GM23248 (cell line): ENCODE data around the gene DOLK. TPM values are rescaled to one million over a fixed set of nuclear protein-coding genes. Genes with fewer than 3 reads are reported as not detected.

Experiments used
- DNase-seq: peaks from one replicate; pipeline ENCODE4 v3.0.0-alpha.2; 2015
- H2AFZ ChIP-seq: fragments of 200-600 bp; sonication (generic); 2 replicates; pipeline ENCODE4 v1.6.1; 2016; ENCODE audit warnings: antibody characterized with exemption
- H3F3A ChIP-seq: fragments of 200-600 bp; sonication (generic); 2 replicates; pipeline ENCODE4 v1.6.1; 2016; ENCODE audit warnings: mild to moderate bottlenecking, antibody characterized with exemption, mixed run types; ENCODE audit not compliant: insufficient read depth
- H3K27ac ChIP-seq: fragments of 200-600 bp; sonication (generic); 2 replicates; pipeline ENCODE4 v1.5.1; 2016; ENCODE audit warnings: mild to moderate bottlenecking
- H3K27me3 ChIP-seq: fragments of 200-600 bp; sonication (generic); replicated peaks from 2 replicates; pipeline ENCODE4 v1.6.1; 2016; ENCODE audit warnings: mild to moderate bottlenecking; ENCODE audit not compliant: insufficient read depth
- H3K36me3 ChIP-seq: fragments of 200-600 bp; sonication (generic); 2 replicates; pipeline ENCODE4 v1.6.1; 2016; ENCODE audit warnings: low read depth, mild to moderate bottlenecking
- H3K4me1 ChIP-seq: fragments of 200-600 bp; sonication (generic); 2 replicates; pipeline ENCODE4 v1.6.1; 2016; ENCODE audit warnings: mild to moderate bottlenecking; ENCODE audit not compliant: insufficient read depth
- H3K4me2 ChIP-seq: fragments of 200-600 bp; sonication (generic); one replicate; pipeline ENCODE4 v1.6.1; 2016; ENCODE audit warnings: mild to moderate bottlenecking; ENCODE audit not compliant: unreplicated experiment
- H3K4me3 ChIP-seq: fragments of 200-600 bp; sonication (generic); 2 replicates; pipeline ENCODE4 v1.5.1; 2016; ENCODE audit warnings: mild to moderate bottlenecking
- H3K79me2 ChIP-seq: fragments of 200-600 bp; sonication (generic); 2 replicates; pipeline ENCODE4 v1.6.1; 2016; ENCODE audit warnings: mild to moderate bottlenecking; ENCODE audit not compliant: insufficient read depth
- H3K9ac ChIP-seq: fragments of 200-600 bp; sonication (generic); 2 replicates; pipeline ENCODE4 v1.6.1; 2016; ENCODE audit warnings: mild to moderate bottlenecking
- H3K9me2 ChIP-seq: fragments of 200-600 bp; sonication (generic); 2 replicates; pipeline ENCODE4 v1.6.1; 2016; ENCODE audit warnings: mixed run types, mild to moderate bottlenecking, moderate library complexity; ENCODE audit not compliant: insufficient read depth
- H3K9me3 ChIP-seq: fragments of 200-600 bp; sonication (generic); one replicate; pipeline ENCODE4 v1.6.1; 2017; ENCODE audit warnings: low read depth
- H4K20me1 ChIP-seq: fragments of 200-600 bp; sonication (generic); 2 replicates; pipeline ENCODE4 v1.6.0; 2016; ENCODE audit not compliant: insufficient read depth
- EZH2 ChIP-seq: fragments of 200-600 bp; sonication (generic); IDR thresholded peaks from 2 replicates; pipeline ENCODE4 v1.6.1; 2018; ENCODE audit warnings: antibody characterized with exemption, mild to moderate bottlenecking; ENCODE audit not compliant: insufficient read depth, poor library complexity, severe bottlenecking
- EZH2phosphoT487 ChIP-seq: fragments of 200-600 bp; sonication (generic); IDR thresholded peaks from 2 replicates; pipeline ENCODE4 v1.6.1; 2018; ENCODE audit warnings: antibody characterized with exemption, moderate library complexity, mild to moderate bottlenecking, low read depth; ENCODE audit not compliant: insufficient read depth
- WGBS, 2 experiments: methylation state at CpG; one replicate each; pipeline ENCODE4 v1.1.6; 2015 to 2017; ENCODE audit warnings: low lambda C conversion rate in 2 of 2, low coverage in 1 of 2; ENCODE audit errors: missing lambda C conversion rate in 2 of 2; 5-methylcytosine and 5-hydroxymethylcytosine counted together
- in situ Hi-C: fragments of 300-500 bp; cut with MboI; formaldehyde crosslinking; loops from 2 replicates; pipeline ENCODE4 v1.15.0; 2020
- polyA plus RNA-seq: library from polyadenylated mRNA; unstranded; fragments of >200 nt; fragmentation: Nextera tagmentation; extraction: Ambion mirVana; gene quantifications from 2 replicates; pipeline ENCODE4 v1.2.1, GENCODE V29; 2016
- total RNA-seq: library from RNA; depleted of rRNA; stranded (reverse); fragments of >200 nt; shearing (Covaris generic); gene quantifications from 2 replicates; pipeline ENCODE4 v1.2.3, GENCODE V29; 2014

Gene DOLK
- total and polyA plus RNA-seq, 2 experiments from 2014 or later, result 31.7 to 36.1 TPM

DNA sequence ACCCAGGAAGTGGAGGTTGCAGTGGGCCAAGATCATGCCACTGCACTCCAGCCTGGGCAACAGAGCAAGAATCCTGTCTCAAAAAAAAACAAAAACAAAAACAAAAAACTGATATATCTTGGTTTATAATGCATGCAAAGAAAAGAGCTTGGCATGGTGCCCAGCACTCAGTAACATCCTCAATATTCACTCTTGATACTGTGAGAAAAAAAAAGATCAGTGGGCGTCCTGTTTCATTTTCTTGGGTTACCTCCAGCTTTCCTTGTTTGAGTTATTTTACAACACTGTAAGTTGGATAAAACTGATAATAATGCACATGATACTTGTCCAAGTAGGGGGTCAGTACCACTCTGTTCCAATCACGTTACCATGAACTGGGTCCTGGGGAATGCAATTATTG is 18.8 kb downstream of the DOLK start:
- in situ Hi-C loops, result loop anchor here (5.0 kb wide), 1 partner anchor 61 kb away; no protein-coding TSS in a partner anchor

GRCh38 chr9:128927731-128928411 is 19.5 kb downstream of the DOLK start:
- H3F3A ChIP-seq, result no peaks in the 10 kb centered on the region
- no peak overlapping the region for H3K4me2 ChIP-seq
- H4K20me1 ChIP-seq, result no peaks in the 10 kb centered on the region
- 27 to 30% methylated on average over 10 of the region's 10 CpGs for WGBS, 2 experiments
- H3K36me3 ChIP-seq, result no peaks in the 10 kb centered on the region
- H3K9ac ChIP-seq, result no peak overlapping the region
- no peak overlapping the region for H3K27ac ChIP-seq
- H3K4me1 ChIP-seq, result no peaks in the 10 kb centered on the region
- H3K9me3 ChIP-seq, result no peaks in the 10 kb centered on the region
- no peak for TF ChIP-seq EZH2
- TF ChIP-seq EZH2phosphoT487, result no peak
- no peak overlapping the region for H3K4me3 ChIP-seq
- H2AFZ ChIP-seq, result 0 out of 2 replicates have a peak overlapping the region, but pooled peaks have one; percentile 27
- in situ Hi-C loops, result loop anchor here (5.0 kb wide), 1 partner anchor 61 kb away; no protein-coding TSS in a partner anchor
- no peaks in the 10 kb centered on the region for H3K27me3 ChIP-seq
- H3K9me2 ChIP-seq, result no peaks in the 10 kb centered on the region
- H3K79me2 ChIP-seq, result no peaks in the 10 kb centered on the region
- DNase-seq, result peak; percentile 47

More for the DNA sequence above, 18.8 kb downstream of the DOLK start:
- 87 to 91% methylated on average over 2 of the region's 2 CpGs for WGBS, 2 experiments
- H3K4me3 ChIP-seq, result no peak overlapping the region
- no peak overlapping the region for H2AFZ ChIP-seq
- no peaks in the 10 kb centered on the region for H3K4me1 ChIP-seq
- TF ChIP-seq EZH2phosphoT487 (no peak), EZH2 (no peak)
- H3K27ac ChIP-seq, result no peak overlapping the region
- H3K27me3 ChIP-seq, result no peaks in the 10 kb centered on the region
- H3K9me2 ChIP-seq, result no peaks in the 10 kb centered on the region
- no peak overlapping the region for H3K4me2 ChIP-seq
- no peaks in the 10 kb centered on the region for H3K79me2 ChIP-seq
- H3K9ac ChIP-seq, result no peak overlapping the region
- H3K9me3 ChIP-seq, result no peaks in the 10 kb centered on the region
- no peaks in the 10 kb centered on the region for H3F3A ChIP-seq
- no peak for DNase-seq
- no peaks in the 10 kb centered on the region for H4K20me1 ChIP-seq
- H3K36me3 ChIP-seq, result no peaks in the 10 kb centered on the region

DNA sequence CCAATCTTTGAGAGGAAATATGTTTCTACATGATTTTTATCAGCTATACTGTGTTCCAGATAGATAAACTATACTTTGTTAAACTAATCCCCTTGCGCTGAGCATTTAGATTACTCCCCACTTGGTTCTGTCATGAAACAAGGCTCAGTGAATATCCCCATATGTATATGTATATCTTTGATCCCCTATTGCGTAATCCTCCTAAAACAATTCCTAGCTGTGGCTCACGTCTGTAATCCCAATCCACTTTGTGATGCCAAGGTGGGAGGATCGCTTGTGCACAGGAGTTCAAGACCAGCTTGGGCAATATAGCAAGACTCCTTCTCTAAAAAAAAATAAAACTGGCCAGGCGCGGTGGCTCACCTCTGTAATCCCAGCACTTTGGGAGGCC is 23.9 kb downstream of the DOLK start:
- Histone ChIP-seq H3K36me3 (no peaks in the 10 kb centered on the region), H4K20me1 (no peaks in the 10 kb centered on the region), H3K4me1 (peaks cover 13% of the 10 kb centered on the region; the same call in 1 of the 2 replicates), H3K9me3 (no peaks in the 10 kb centered on the region), H3K27me3 (no peaks in the 10 kb centered on the region), H3K27ac (no peak overlapping the region), H3F3A (0 out of 2 replicates have a peak, but pooled peaks cover 6% of the 10 kb centered on the region), H3K4me2 (no peak overlapping the region), H3K9ac (no peak overlapping the region), H2AFZ (no peak overlapping the region), H3K9me2 (no peaks in the 10 kb centered on the region), H3K4me3 (no peak overlapping the region), H3K79me2 (no peaks in the 10 kb centered on the region)
- TF ChIP-seq EZH2phosphoT487 (no peak), EZH2 (no peak)
- in situ Hi-C loops, result no loop called here
- no peak for DNase-seq
- 92 to 94% methylated on average over 6 of the region's 6 CpGs for WGBS, 2 experiments

DNA sequence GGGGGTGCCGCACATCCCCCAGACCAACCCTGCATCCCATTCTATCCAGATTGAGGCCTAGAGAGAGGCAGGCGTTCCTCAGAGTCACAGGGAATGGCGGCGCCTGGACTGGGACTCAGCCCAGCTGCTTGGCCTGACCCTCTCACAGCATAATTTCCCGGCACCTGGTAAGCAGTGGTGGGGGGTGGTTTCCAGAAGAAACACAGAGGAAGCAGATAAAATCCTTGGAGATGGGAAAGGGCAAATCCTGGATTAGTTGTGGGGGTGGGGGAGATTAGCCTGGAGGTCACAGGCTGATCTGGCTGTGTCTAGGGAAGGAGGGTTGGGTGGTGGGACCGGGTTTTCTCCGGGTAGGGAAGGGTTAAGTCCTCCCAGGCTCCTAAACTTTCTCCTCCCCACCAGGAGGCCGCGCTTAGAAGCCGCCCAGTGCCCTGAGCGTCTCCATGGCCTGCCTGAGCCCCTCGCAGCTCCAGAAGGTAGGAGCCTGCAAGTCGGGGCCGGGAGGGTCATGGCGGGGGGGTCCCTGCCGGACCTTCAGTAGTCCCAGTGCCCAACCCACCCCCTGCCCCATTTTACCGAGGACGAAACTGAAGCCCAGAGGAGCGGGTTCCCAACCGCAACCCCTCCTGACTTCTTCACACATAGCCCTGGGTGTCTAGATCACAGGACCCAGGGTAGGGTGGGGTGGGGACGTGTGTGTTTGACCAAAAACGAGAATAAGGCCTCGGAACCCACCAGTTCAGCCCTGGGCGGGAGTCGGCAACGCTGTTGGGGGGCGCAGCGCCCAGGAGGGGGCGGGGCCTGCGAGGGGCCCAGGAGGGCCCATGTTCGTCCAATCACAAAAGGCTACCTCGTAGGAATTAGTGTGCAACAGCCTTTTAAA is 25.3 kb downstream of the DOLK start:
- H3K9ac ChIP-seq, result peak overlapping the region; percentile 74
- no peaks in the 10 kb centered on the region for H3K27me3 ChIP-seq
- no peak overlapping the region for H3K27ac ChIP-seq
- WGBS, 2 experiments, result 13 to 15% methylated on average over 20 to 32 of the region's 32 CpGs
- H3F3A ChIP-seq, result peaks cover 10% of the 10 kb centered on the region
- TF ChIP-seq EZH2 (no peak), EZH2phosphoT487 (no peak)
- H2AFZ ChIP-seq, result peak overlapping the region; percentile 80
- peaks cover 13% of the 10 kb centered on the region for H3K4me1 ChIP-seq
- H3K4me3 ChIP-seq, result peak overlapping the region; percentile 66
- in situ Hi-C loops, result no loop called here
- H3K36me3 ChIP-seq, result no peaks in the 10 kb centered on the region; the same call in 1 of the 2 replicates
- H3K9me2 ChIP-seq, result no peaks in the 10 kb centered on the region
- peak; percentile 79 for DNase-seq
- H4K20me1 ChIP-seq, result no peaks in the 10 kb centered on the region
- no peaks in the 10 kb centered on the region for H3K79me2 ChIP-seq
- peak overlapping the region; percentile 29 for H3K4me2 ChIP-seq
- no peaks in the 10 kb centered on the region for H3K9me3 ChIP-seq
